Central memory CD8-positive, alpha-beta T cell (primary cell): ENCODE data around the gene KPNA3.
A peak's percentile ranks its signal among the peaks of the same experiment; 100 is the strongest.

ENCODE experiments used
- ATAC-seq: fragments of 150-1000 bp; cut with Tn5 transposase; replicated peaks from 2 replicates; pipeline ENCODE4 v1.10.0; 2022; ENCODE audit warnings: mild to moderate bottlenecking, moderate FRiP score, moderate number of reproducible peaks; ENCODE audit not compliant: poor library complexity, severe bottlenecking; ENCODE audit errors: extremely low read depth
- DNase-seq, 2 donors: peaks; one replicate each; pipeline ENCODE4 v3.0.0; 2021; ENCODE audit warnings: low spot score in 2 of 2
- H3K27ac Mint-ChIP-seq: one replicate; pipeline ENCODE4 v1.8.0; 2022; ENCODE audit warnings: low read depth, mild to moderate bottlenecking, moderate library complexity, mixed read lengths
- H3K27me3 Mint-ChIP-seq: one replicate; pipeline ENCODE4 v1.8.0; 2022; ENCODE audit warnings: mixed read lengths
- H3K36me3 Mint-ChIP-seq: one replicate; pipeline ENCODE4 v1.8.0; 2022; ENCODE audit warnings: mild to moderate bottlenecking, moderate library complexity, mixed read lengths; ENCODE audit not compliant: insufficient read depth
- H3K4me1 Mint-ChIP-seq: one replicate; pipeline ENCODE4 v1.8.0; 2022; ENCODE audit warnings: mixed read lengths
- H3K4me3 Mint-ChIP-seq: one replicate; pipeline ENCODE4 v1.8.0; 2022; ENCODE audit warnings: mild to moderate bottlenecking, moderate library complexity, mixed read lengths
- H3K9me3 Mint-ChIP-seq: one replicate; pipeline ENCODE4 v1.8.0; 2022; ENCODE audit warnings: mixed read lengths

The KPNA3 gene, protein sequence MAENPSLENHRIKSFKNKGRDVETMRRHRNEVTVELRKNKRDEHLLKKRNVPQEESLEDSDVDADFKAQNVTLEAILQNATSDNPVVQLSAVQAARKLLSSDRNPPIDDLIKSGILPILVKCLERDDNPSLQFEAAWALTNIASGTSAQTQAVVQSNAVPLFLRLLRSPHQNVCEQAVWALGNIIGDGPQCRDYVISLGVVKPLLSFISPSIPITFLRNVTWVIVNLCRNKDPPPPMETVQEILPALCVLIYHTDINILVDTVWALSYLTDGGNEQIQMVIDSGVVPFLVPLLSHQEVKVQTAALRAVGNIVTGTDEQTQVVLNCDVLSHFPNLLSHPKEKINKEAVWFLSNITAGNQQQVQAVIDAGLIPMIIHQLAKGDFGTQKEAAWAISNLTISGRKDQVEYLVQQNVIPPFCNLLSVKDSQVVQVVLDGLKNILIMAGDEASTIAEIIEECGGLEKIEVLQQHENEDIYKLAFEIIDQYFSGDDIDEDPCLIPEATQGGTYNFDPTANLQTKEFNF

GRCh38 chr13:49792550-49793324 lies at the start of gene KPNA3:
TSS of gene KPNA3 (minus strand) at chr13:49792682. CDS start at chr13:49792506, 176 bp downstream.
- ATAC-seq, result peak; percentile 88
- H3K36me3 Mint-ChIP-seq, result peaks cover 18% of the 10 kb centered on the region
- H3K27ac Mint-ChIP-seq, result peak within 1 kb of the TSS; percentile 85
- H3K4me1 Mint-ChIP-seq, result peaks cover 33% of the 10 kb centered on the region
- H3K27me3 Mint-ChIP-seq, result no peaks in the 10 kb centered on the region
- peak within 1 kb of the TSS; percentile 81 for H3K4me3 Mint-ChIP-seq
- H3K9me3 Mint-ChIP-seq, result no peaks in the 10 kb centered on the region
- DNase-seq, result peak; percentile 83 to 90

GRCh38 chr13:49841964-49842363 lies 49.5 kb upstream of the KPNA3 start:
- DNase-seq (no peak), ATAC-seq (no peak)
- H3K4me1 Mint-ChIP-seq, result no peaks in the 10 kb centered on the region
- no peaks in the 10 kb centered on the region for H3K9me3 Mint-ChIP-seq
- no peaks in the 10 kb centered on the region for H3K36me3 Mint-ChIP-seq
- H3K4me3 Mint-ChIP-seq, result no peak overlapping the region
- H3K27me3 Mint-ChIP-seq, result no peaks in the 10 kb centered on the region
- H3K27ac Mint-ChIP-seq, result no peak overlapping the region

DNA sequence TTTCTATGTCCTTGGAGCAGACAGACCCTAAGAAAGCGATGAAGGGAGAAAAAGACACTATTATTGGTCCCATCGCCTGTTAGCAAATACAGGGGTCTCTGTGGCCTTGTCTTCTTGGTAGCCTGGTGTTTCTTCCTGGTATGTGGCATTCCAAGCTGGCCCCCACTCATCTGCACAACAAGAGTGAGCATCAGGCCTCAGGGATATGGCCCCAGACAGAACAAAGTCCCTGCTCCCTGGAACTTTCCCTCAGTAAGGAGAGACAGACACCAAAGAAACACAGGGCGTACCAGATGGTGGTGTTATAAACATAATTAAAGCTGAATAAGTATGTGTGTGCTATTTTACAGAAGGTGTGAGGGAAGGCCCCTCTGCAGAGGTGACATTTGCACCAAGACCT lies 48.2 kb upstream of the KPNA3 start:
- no peaks in the 10 kb centered on the region for H3K9me3 Mint-ChIP-seq
- H3K4me1 Mint-ChIP-seq, result no peaks in the 10 kb centered on the region
- H3K4me3 Mint-ChIP-seq, result no peak overlapping the region
- H3K36me3 Mint-ChIP-seq, result no peaks in the 10 kb centered on the region
- ATAC-seq, result no peak
- H3K27me3 Mint-ChIP-seq, result no peaks in the 10 kb centered on the region
- H3K27ac Mint-ChIP-seq, result no peak overlapping the region
- no peak for DNase-seq

- no peak for ATAC-seq
- Mint-ChIP-seq H3K9me3 (no peaks in the 10 kb centered on the region), H3K4me1 (no peaks in the 10 kb centered on the region), H3K27ac (no peak overlapping the region), H3K4me3 (no peak overlapping the region), H3K36me3 (no peaks in the 10 kb centered on the region), H3K27me3 (no peaks in the 10 kb centered on the region)
- no peak for DNase-seq
These were observed 47.8 kb upstream of the KPNA3 start for GRCh38 chr13:49840266-49840665.

- H3K27ac Mint-ChIP-seq, result no peak overlapping the region
- DNase-seq (no peak), ATAC-seq (no peak)
- no peaks in the 10 kb centered on the region for H3K36me3 Mint-ChIP-seq
- no peaks in the 10 kb centered on the region for H3K4me1 Mint-ChIP-seq
- no peaks in the 10 kb centered on the region for H3K27me3 Mint-ChIP-seq
- no peaks in the 10 kb centered on the region for H3K9me3 Mint-ChIP-seq
- no peak overlapping the region for H3K4me3 Mint-ChIP-seq
These were observed 46.5 kb upstream of the KPNA3 start for GRCh38 chr13:49838989-49839388.

DNA sequence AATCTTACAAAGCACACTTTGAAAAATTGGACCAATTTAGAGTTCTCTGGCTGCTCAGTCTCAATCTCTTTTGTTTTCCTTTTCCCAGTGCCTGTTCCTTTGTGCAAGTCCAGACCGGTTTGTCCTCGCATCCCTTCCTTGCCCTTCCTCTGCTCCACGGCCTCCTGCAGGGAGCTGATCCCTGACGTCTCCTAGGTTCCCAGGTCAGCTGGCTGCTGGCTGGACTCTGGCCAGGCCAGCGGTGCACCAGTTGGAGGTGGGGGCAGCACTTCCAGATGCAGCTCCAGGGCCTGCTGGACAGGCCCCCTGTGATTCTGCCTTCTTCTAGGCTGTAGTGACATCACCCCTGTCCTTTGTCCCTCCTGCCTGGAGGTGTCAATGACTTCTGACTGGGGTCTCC lies 44.0 kb upstream of the KPNA3 start:
- no peak for ATAC-seq
- Mint-ChIP-seq H3K36me3 (no peaks in the 10 kb centered on the region), H3K27ac (no peak overlapping the region), H3K27me3 (peaks cover 10% of the 10 kb centered on the region), H3K9me3 (no peaks in the 10 kb centered on the region), H3K4me3 (no peak overlapping the region), H3K4me1 (no peaks in the 10 kb centered on the region)
- DNase-seq, result no peak

- peaks cover 10% of the 10 kb centered on the region for H3K27me3 Mint-ChIP-seq
- ATAC-seq (no peak), DNase-seq (no peak)
- no peak overlapping the region for H3K27ac Mint-ChIP-seq
- no peaks in the 10 kb centered on the region for H3K4me1 Mint-ChIP-seq
- no peaks in the 10 kb centered on the region for H3K36me3 Mint-ChIP-seq
- H3K4me3 Mint-ChIP-seq, result no peak overlapping the region
- peaks cover 5% of the 10 kb centered on the region for H3K9me3 Mint-ChIP-seq
These were observed 40.9 kb upstream of the KPNA3 start for GRCh38 chr13:49833402-49833801.

DNA sequence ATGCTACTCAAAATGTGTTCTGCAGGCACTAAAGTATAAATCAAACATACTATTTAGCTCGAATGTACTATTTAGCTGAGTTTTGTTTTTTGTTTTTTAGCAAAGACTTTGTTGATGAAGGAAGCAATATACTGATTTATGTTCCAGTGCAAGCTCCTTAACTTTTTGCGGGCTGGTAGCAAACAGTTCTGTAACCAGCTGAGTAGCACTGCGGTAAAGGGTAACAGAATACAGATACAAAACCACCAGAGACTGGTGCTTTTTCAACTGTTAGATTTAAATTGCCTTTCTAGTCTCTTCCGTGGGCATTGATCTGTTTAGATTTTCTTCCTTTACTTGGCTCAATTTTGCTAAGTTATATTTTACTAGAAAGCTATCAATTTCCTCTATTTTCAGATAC lies 39.0 kb upstream of the KPNA3 start:
- ATAC-seq, result no peak
- H3K4me1 Mint-ChIP-seq, result no peaks in the 10 kb centered on the region
- H3K27ac Mint-ChIP-seq, result no peak overlapping the region
- H3K27me3 Mint-ChIP-seq, result peaks cover 11% of the 10 kb centered on the region
- peaks cover 5% of the 10 kb centered on the region for H3K9me3 Mint-ChIP-seq
- H3K36me3 Mint-ChIP-seq, result no peaks in the 10 kb centered on the region
- no peak overlapping the region for H3K4me3 Mint-ChIP-seq
- DNase-seq, result no peak

DNA sequence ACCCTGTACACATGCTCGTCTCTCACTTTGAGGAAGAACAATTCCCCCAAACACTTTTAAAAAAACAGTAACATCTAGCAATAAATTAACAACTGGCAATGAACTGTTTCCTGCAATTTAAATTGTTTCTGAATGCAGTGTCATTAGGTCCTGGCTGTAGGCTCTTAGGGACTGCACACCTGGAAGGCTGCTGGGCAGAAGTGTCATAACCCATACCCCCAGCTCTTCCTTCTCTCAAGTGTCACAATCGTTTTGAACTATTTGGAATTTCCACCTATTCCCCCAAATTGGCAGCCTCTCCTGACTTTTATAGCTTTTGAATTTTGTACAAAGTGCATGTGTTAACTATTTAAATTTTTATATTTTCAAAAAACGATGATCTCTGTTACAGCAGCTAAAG lies 38.2 kb upstream of the KPNA3 start:
- Mint-ChIP-seq H3K27ac (no peak overlapping the region), H3K4me3 (no peak overlapping the region), H3K4me1 (no peaks in the 10 kb centered on the region), H3K27me3 (peaks cover 18% of the 10 kb centered on the region), H3K36me3 (no peaks in the 10 kb centered on the region), H3K9me3 (peaks cover 5% of the 10 kb centered on the region)
- ATAC-seq, result no peak
- no peak for DNase-seq

DNA sequence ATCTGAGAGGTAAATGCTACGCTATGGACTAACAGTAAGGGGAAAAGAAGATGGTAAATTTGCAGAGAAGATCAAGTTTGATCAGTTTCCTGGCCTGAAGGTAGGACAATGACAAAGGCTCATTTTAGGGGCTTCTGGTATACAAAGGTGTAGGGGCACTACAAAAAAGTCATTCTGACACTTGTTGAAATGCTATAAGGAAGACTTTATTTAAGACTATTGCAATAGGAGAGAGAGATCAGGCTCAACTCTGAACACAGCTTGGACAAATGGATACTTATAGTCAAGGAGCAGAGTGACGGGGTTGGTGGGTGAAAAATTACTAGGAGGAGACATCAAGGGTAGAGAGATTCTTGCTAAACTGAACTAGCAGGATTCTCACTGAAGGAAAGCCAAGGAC lies 37.2 kb upstream of the KPNA3 start:
- Mint-ChIP-seq H3K9me3 (peaks cover 5% of the 10 kb centered on the region), H3K27me3 (peaks cover 22% of the 10 kb centered on the region), H3K27ac (no peak overlapping the region), H3K4me3 (no peak overlapping the region), H3K36me3 (no peaks in the 10 kb centered on the region), H3K4me1 (no peaks in the 10 kb centered on the region)
- ATAC-seq (no peak), DNase-seq (no peak)

DNA sequence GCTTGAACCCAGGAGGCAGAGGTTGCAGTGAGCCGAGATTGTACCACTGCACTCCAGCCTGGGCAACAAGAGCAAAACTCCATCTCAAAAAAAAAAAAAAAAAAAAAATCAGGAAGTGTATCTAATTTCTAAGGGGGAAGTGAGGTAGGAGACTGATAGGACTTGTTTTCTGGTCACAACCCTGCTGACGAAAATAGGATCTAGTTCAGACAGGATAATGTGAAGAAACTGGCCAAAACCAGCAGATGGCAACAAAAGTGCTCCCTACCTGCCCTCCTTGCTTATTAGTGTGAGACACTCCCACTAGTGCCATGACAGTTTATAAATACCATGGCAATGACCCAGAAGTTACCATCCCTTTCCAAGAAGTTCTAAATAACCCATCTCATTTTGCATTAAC lies 36.0 kb upstream of the KPNA3 start:
- no peak for DNase-seq
- no peaks in the 10 kb centered on the region for H3K36me3 Mint-ChIP-seq
- H3K4me3 Mint-ChIP-seq, result no peak overlapping the region
- H3K4me1 Mint-ChIP-seq, result no peaks in the 10 kb centered on the region
- H3K9me3 Mint-ChIP-seq, result peaks cover 5% of the 10 kb centered on the region
- ATAC-seq, result no peak
- H3K27me3 Mint-ChIP-seq, result peaks cover 33% of the 10 kb centered on the region
- H3K27ac Mint-ChIP-seq, result no peak overlapping the region

DNA sequence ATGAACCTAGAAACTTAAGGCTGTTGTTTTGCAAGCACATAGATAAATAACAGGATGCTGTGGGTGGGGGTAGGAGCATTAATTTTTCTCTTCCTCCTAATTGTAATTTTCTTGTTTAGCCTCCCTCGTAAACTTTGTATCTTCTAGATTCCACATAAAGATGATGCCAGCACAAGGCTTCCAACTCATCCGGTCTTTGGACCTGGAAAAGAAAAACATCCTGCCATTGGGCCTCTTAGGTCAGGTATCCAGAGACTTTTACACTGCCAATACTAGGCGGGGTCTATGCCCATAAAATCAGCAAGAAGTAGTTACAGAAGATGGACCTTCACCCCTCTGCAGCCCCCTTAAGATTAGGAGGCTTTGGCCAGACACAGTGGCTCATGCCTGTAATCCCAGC lies 35.4 kb upstream of the KPNA3 start:
- H3K4me1 Mint-ChIP-seq, result no peaks in the 10 kb centered on the region
- no peaks in the 10 kb centered on the region for H3K36me3 Mint-ChIP-seq
- DNase-seq (no peak), ATAC-seq (no peak)
- H3K4me3 Mint-ChIP-seq, result no peak overlapping the region
- peaks cover 33% of the 10 kb centered on the region for H3K27me3 Mint-ChIP-seq
- H3K27ac Mint-ChIP-seq, result no peak overlapping the region
- peaks cover 5% of the 10 kb centered on the region for H3K9me3 Mint-ChIP-seq

DNA sequence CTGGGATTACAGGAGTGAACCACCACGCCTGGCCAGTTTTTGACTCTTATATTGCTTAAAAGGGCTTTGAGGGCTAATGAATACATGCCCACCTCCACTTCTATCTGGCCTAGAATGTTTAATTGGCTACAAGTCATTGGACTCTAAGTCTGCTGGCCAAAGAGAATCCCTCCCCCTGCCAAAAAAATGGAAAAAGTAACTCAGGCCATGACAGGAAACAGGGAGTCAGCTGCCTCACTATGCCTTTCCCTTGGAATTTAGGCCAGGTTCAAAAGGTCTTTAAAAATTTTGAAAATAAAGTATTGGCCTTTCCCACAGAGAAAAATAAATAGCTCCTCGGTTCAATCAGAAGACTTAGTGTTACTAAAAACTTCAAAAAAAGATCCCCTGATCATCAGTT lies 34.9 kb upstream of the KPNA3 start:
- Mint-ChIP-seq H3K9me3 (peaks cover 5% of the 10 kb centered on the region), H3K36me3 (no peaks in the 10 kb centered on the region), H3K27ac (no peak overlapping the region), H3K4me1 (no peaks in the 10 kb centered on the region), H3K27me3 (peaks cover 34% of the 10 kb centered on the region), H3K4me3 (no peak overlapping the region)
- DNase-seq, result no peak
- no peak for ATAC-seq
